Measurements from ENCODE around the gene EIF4EBP3. TPM values are rescaled to one million over a fixed set of nuclear protein-coding genes. Genes with fewer than 3 reads are reported as not detected.

EIF4EBP3 gene
- total RNA-seq, 4 donors from 2014 or later: 19.2 to 46.1 (median 30.3) TPM

GRCh38 chr5:140561753-140562523, 14.5 kb downstream of the EIF4EBP3 start:
- Histone ChIP-seq H3K4me1 (peaks cover 49% of the 10 kb centered on the region), H3K27me3 (no peaks in the 10 kb centered on the region), H3K9me3 (no peaks in the 10 kb centered on the region), H3K27ac (no peak overlapping the region), H3K4me3 (no peak overlapping the region), H3K36me3 (peaks cover 33% of the 10 kb centered on the region)
- no peak for TF ChIP-seq EP300 (IDR thresholded peaks at IDR 0.05)
- TF ChIP-seq CTCF (IDR thresholded peaks at IDR 0.05): no peak
- TF ChIP-seq POLR2A (IDR thresholded peaks at IDR 0.05): no peak
- TF ChIP-seq POLR2AphosphoS5 (IDR thresholded peaks at IDR 0.05): no peak
- WGBS: 97% methylated on average over 9 of the region's 10 CpGs
- no peak for DNase-seq (ENCODE audit: low spot score in 2 of 2)

- WGBS: 62% methylated on average over 8 of the region's 8 CpGs
- TF ChIP-seq CTCF (IDR thresholded peaks at IDR 0.05): no peak
- TF ChIP-seq EP300 (IDR thresholded peaks at IDR 0.05): no peak
- TF ChIP-seq POLR2A (IDR thresholded peaks at IDR 0.05): no peak
- no peak for TF ChIP-seq POLR2AphosphoS5 (IDR thresholded peaks at IDR 0.05)
- Histone ChIP-seq H3K4me3 (peak overlapping the region; percentile 86), H3K27me3 (no peaks in the 10 kb centered on the region), H3K9me3 (no peaks in the 10 kb centered on the region), H3K27ac (peak overlapping the region; percentile 88), H3K36me3 (peaks cover 46% of the 10 kb centered on the region), H3K4me1 (peaks cover 51% of the 10 kb centered on the region)
- DNase-seq (ENCODE audit: low spot score in 2 of 2): no peak
Observed at GRCh38 chr5:140563596-140563995, 16.1 kb downstream of the EIF4EBP3 start.

GRCh38 chr5:140564196-140565023, 16.9 kb downstream of the EIF4EBP3 start, which contains the start of the genes APBB3 and SLC35A4:
Gene APBB3 (minus strand): TSS chr5:140564598. CDS start chr5:140564245, 353 bp downstream.
Gene SLC35A4 (plus strand): TSS chr5:140564828. CDS start chr5:140567170, 2,342 bp downstream.
- H3K36me3 ChIP-seq: peaks cover 42% of the 10 kb centered on the region
- TF ChIP-seq EP300 (IDR thresholded peaks at IDR 0.05): no peak
- TF ChIP-seq CTCF (IDR thresholded peaks at IDR 0.05): no peak
- peak in 1 of 2 donors; percentile 65 for TF ChIP-seq POLR2A (IDR thresholded peaks at IDR 0.05)
- TF ChIP-seq POLR2AphosphoS5 (IDR thresholded peaks at IDR 0.05): peak in 2 of 3 donors; percentile 90 to 97
- peaks cover 54% of the 10 kb centered on the region for H3K4me1 ChIP-seq
- peak within 1 kb of the TSS; percentile 88 for H3K27ac ChIP-seq
- WGBS: 0% methylated on average over 16 of the region's 74 CpGs
- no peaks in the 10 kb centered on the region for H3K27me3 ChIP-seq
- no peaks in the 10 kb centered on the region for H3K9me3 ChIP-seq
- H3K4me3 ChIP-seq: peak within 1 kb of the TSS; percentile 86
- peak; percentile 98 to 99 for DNase-seq (ENCODE audit: low spot score in 2 of 2)

- TF ChIP-seq CTCF (IDR thresholded peaks at IDR 0.05) (no peak), POLR2AphosphoS5 (IDR thresholded peaks at IDR 0.05) (no peak), EP300 (IDR thresholded peaks at IDR 0.05) (no peak), POLR2A (IDR thresholded peaks at IDR 0.05) (no peak)
- Histone ChIP-seq H3K27me3 (no peaks in the 10 kb centered on the region), H3K27ac (peak overlapping the region; percentile 88), H3K4me3 (peak overlapping the region; percentile 86), H3K9me3 (no peaks in the 10 kb centered on the region), H3K4me1 (peaks cover 54% of the 10 kb centered on the region), H3K36me3 (peaks cover 43% of the 10 kb centered on the region)
- WGBS: 5% methylated on average over 13 of the region's 13 CpGs
- no peak for DNase-seq (ENCODE audit: low spot score in 2 of 2)
Observed at GRCh38 chr5:140565024-140565779, 17.7 kb downstream of the EIF4EBP3 start.
